Endothelial cell of umbilical vein (primary cell): ENCODE data around the gene SLC25A5. TPM values are rescaled to one million over a fixed set of nuclear protein-coding genes. Genes with fewer than 3 reads are reported as not detected.

ENCODE experiments used
- BruUV-seq: library from RNA; stranded (reverse); fragments of 400-500 nt; replicated peaks from 2 replicates; lab custom pipeline; 2021; lab: Mats Ljungman, UMichigan
- CTCF ChIA-PET: fragments of 300-600, 350-600 bp; sonication (Branson Sonifier 250); formaldehyde crosslinking; loops from one replicate; lab custom pipeline; 2021; ENCODE audit warnings: antibody characterized with exemption, inconsistent platforms; lab: Charles Lee
- POLR2A ChIA-PET: fragments of 300-600, 350-600 bp; sonication (Branson Sonifier 250); formaldehyde crosslinking; loops from one replicate; lab custom pipeline; 2021; ENCODE audit warnings: antibody characterized with exemption, inconsistent platforms; lab: Charles Lee
- DNase-seq: peaks from one replicate; pipeline ENCODE4 v3.0.0-alpha.2; 2011; ENCODE audit warnings: low read depth, low spot score
- FAIRE-seq: peaks from 2 replicates; lab custom pipeline; 2011; peaks lifted over from hg19 to GRCh38; lab: Jason Lieb, UNC
- H2AFZ ChIP-seq: 2 replicates; pipeline ENCODE4 v1.6.0; 2012; ENCODE audit warnings: low read depth, low read length, control low read depth, inconsistent platforms
- H3K27ac ChIP-seq: 2 replicates; pipeline ENCODE4 v1.5.1; 2011; ENCODE audit warnings: low read depth, mild to moderate bottlenecking, control low read depth, low read length, moderate library complexity; ENCODE audit not compliant: insufficient read depth
- H3K27me3 ChIP-seq, 2 experiments: 2 replicates each; pipeline versions ENCODE4 v1.6.0 to v1.6.1; 2011; ENCODE audit warnings: low read length in 2 of 2, mixed read lengths in 1 of 2; ENCODE audit not compliant: control insufficient read depth in 2 of 2, insufficient read depth in 2 of 2
- H3K36me3 ChIP-seq, 2 experiments: 2 replicates in 1 of 2; 3 replicates in 1 of 2; pipeline ENCODE4 v1.5.1; 2011; ENCODE audit warnings: low read length in 2 of 2, mild to moderate bottlenecking in 1 of 2, moderate library complexity in 1 of 2; ENCODE audit not compliant: control insufficient read depth in 2 of 2, insufficient read depth in 2 of 2; ENCODE audit errors: extremely low read depth in 1 of 2
- H3K4me1 ChIP-seq: 3 replicates; pipeline ENCODE4 v1.5.1; 2011; ENCODE audit warnings: mild to moderate bottlenecking, low read length; ENCODE audit not compliant: control insufficient read depth, insufficient read depth; ENCODE audit errors: extremely low read depth
- H3K4me2 ChIP-seq: 2 replicates; pipeline ENCODE4 v1.6.1; 2011; ENCODE audit warnings: low read length, control low read depth, mixed read lengths; ENCODE audit not compliant: insufficient read depth
- H3K4me3 ChIP-seq, 3 experiments: fragments of 200-600 bp in 1 of 3; sonication (generic), shearing (Covaris generic) in 1 of 3; replicated peaks in 1 of 3; 2 replicates each; pipeline ENCODE4 v1.5.1; 2011 to 2016; ENCODE audit warnings: control low read depth in 3 of 3, low read length in 3 of 3, mild to moderate bottlenecking in 2 of 3, inconsistent platforms in 1 of 3, low read depth in 1 of 3, moderate library complexity in 1 of 3; ENCODE audit not compliant: insufficient read depth in 1 of 3
- H3K79me2 ChIP-seq: 2 replicates; pipeline ENCODE4 v1.6.0; 2012; ENCODE audit warnings: low read length, inconsistent platforms; ENCODE audit not compliant: control insufficient read depth, insufficient read depth
- H3K9ac ChIP-seq: replicated peaks from 2 replicates; pipeline ENCODE3; 2011; ENCODE audit warnings: low read length, control low read depth; ENCODE audit not compliant: insufficient read depth; ENCODE audit errors: extremely low read depth
- H3K9me1 ChIP-seq: replicated peaks from 3 replicates; pipeline ENCODE4 v1.6.0; 2011; ENCODE audit warnings: mild to moderate bottlenecking, low read length; ENCODE audit not compliant: control insufficient read depth, insufficient read depth; ENCODE audit errors: extremely low read depth
- H3K9me3 ChIP-seq: replicated peaks from 2 replicates; pipeline ENCODE4 v1.5.1; 2012; ENCODE audit warnings: low read length, inconsistent platforms; ENCODE audit not compliant: control insufficient read depth, insufficient read depth
- H4K20me1 ChIP-seq: replicated peaks from 2 replicates; pipeline ENCODE3; 2011; ENCODE audit warnings: mild to moderate bottlenecking, low read length; ENCODE audit not compliant: control insufficient read depth, insufficient read depth; ENCODE audit errors: extremely low read depth
- CTCF ChIP-seq, 2 donors: IDR thresholded peaks; 1 replicate in 1 of 2; 2 replicates in 1 of 2; pipeline ENCODE4 v1.5.1; 2011; ENCODE audit warnings: low read length in 2 of 2, mild to moderate bottlenecking in 2 of 2, moderate library complexity in 2 of 2, control low read depth in 1 of 2, inconsistent platforms in 1 of 2, low read depth in 1 of 2; ENCODE audit not compliant: insufficient read depth in 1 of 2; ENCODE audit errors: extremely low read depth in 1 of 2
- EZH2 ChIP-seq: IDR thresholded peaks from 2 replicates; pipeline ENCODE4 v1.6.1; 2012; ENCODE audit warnings: borderline replicate concordance, low read depth, mild to moderate bottlenecking, moderate library complexity, low read length, inconsistent platforms; ENCODE audit not compliant: severe bottlenecking
- FOS ChIP-seq: IDR thresholded peaks from 2 replicates; pipeline ENCODE4 v1.6.1; 2011; ENCODE audit warnings: mild to moderate bottlenecking, low read length, moderate library complexity, borderline replicate concordance; ENCODE audit not compliant: insufficient read depth
- MAX ChIP-seq: IDR thresholded peaks from 2 replicates; pipeline ENCODE4 v1.6.1; 2011; ENCODE audit not compliant: insufficient read depth, insufficient read length
- MYC ChIP-seq: IDR thresholded peaks from one replicate; pipeline ENCODE4 v1.6.1; 2011; ENCODE audit warnings: mild to moderate bottlenecking, low read depth, low read length
- POLR2A ChIP-seq: IDR thresholded peaks from 2 replicates; pipeline ENCODE4 v1.6.1; 2012; ENCODE audit warnings: low read depth, mild to moderate bottlenecking, control low read depth, low read length
- POLR2AphosphoS5 ChIP-seq: IDR thresholded peaks from 2 replicates; pipeline ENCODE4 v1.6.1; 2012; ENCODE audit warnings: low read depth, mild to moderate bottlenecking, control low read depth, low read length, moderate library complexity; ENCODE audit not compliant: insufficient read depth
- dilution Hi-C: fragments of 300-500 bp; cut with MboI; formaldehyde crosslinking; loops from one replicate; pipeline ENCODE4 v1.15.0; 2019; ENCODE audit warnings: low sequenced_read_pairs; ENCODE audit not compliant: extremely low pct_ligation_motif_present
- intact Hi-C: fragments of 100-400 bp; cut with micrococcal nuclease; formaldehyde crosslinking; loops from one replicate; pipeline ENCODE4 v1.10.0; 2022
- polyA plus RNA-seq, 4 experiments: library from polyadenylated mRNA; depleted of rRNA in 3 of 4; stranded (reverse) in 3 of 4; unstranded in 1 of 4; fragments of >200 nt; gene quantifications; 2 replicates each; pipeline versions ENCODE4 v1.2.1 to v1.2.3, GENCODE V29; 2011 to 2012; ENCODE audit warnings: missing spikeins in 1 of 4
- total RNA-seq: library from RNA; stranded (reverse); gene quantifications from 2 replicates; pipeline ENCODE4 v1.2.3, GENCODE V29; 2021

Gene SLC25A5
- total and polyA plus RNA-seq, 2 donors (not counting 3 experiments of a cell fraction or from before 2014, with no cell fraction given) = 379 to 651 TPM

GRCh38 chrX:119477812-119478232, 9.6 kb downstream of the SLC25A5 start:
- no peaks in the 10 kb centered on the region for H3K9me1 ChIP-seq
- no peaks in the 10 kb centered on the region for H3K9me3 ChIP-seq
- H3K36me3 ChIP-seq = no peaks in the 10 kb centered on the region
- no peak for TF ChIP-seq MYC
- no peak for TF ChIP-seq MAX
- TF ChIP-seq EZH2 = no peak
- TF ChIP-seq FOS = no peak
- TF ChIP-seq POLR2A = no peak
- TF ChIP-seq POLR2AphosphoS5 = no peak
- no peak for TF ChIP-seq CTCF (IDR thresholded peaks at IDR 0.05; ENCODE audit: extremely low read depth in 1 of 2, insufficient read depth in 1 of 2, low read depth in 1 of 2, low read length in 2 of 2)
- intact Hi-C loops (no loop called here), dilution Hi-C loops (no loop called here)
- ChIA-PET CTCF (interaction anchor here (1.1 to 2.5 kb wide), 5 partner anchors 9 to 132 kb away, joined by 3 to 13 read pairs (median 6); no protein-coding TSS in a partner anchor), POLR2A (interaction anchor here (0.6 kb wide), 1 partner anchor 90 kb away, joined by 4 read pairs; no protein-coding TSS in a partner anchor)
- DNase-seq = no peak
- no TSS peak for BruUV-seq
- H3K27ac ChIP-seq = no peak overlapping the region
- no peak overlapping the region for H3K4me2 ChIP-seq
- no peak overlapping the region for H2AFZ ChIP-seq
- H4K20me1 ChIP-seq = no peaks in the 10 kb centered on the region
- no peaks in the 10 kb centered on the region for H3K79me2 ChIP-seq
- no peaks in the 10 kb centered on the region for H3K4me1 ChIP-seq
- no peaks in the 10 kb centered on the region for H3K27me3 ChIP-seq
- H3K4me3 ChIP-seq = no peak overlapping the region
- FAIRE-seq = no peak
- H3K9ac ChIP-seq = no peak overlapping the region
